SK-N-SH (cell line): ENCODE results near the gene RPP14.

Experiments used
- CTCF ChIP-seq: fragments of 200-600 bp; sonication (generic); IDR thresholded peaks from 2 replicates; pipeline ENCODE4 v1.6.1; 2017; ENCODE audit warnings: antibody characterized with exemption, mild to moderate bottlenecking, moderate library complexity
- NRF1 ChIP-seq: IDR thresholded peaks from 2 replicates; pipeline ENCODE4 v1.6.1; 2012; ENCODE audit warnings: low read depth, mild to moderate bottlenecking, low read length
- POLR2AphosphoS5 ChIP-seq: IDR thresholded peaks from 2 replicates; pipeline ENCODE4 v1.6.1; 2012; ENCODE audit warnings: low read depth, low read length
- TAF1 ChIP-seq: IDR thresholded peaks from 2 replicates; pipeline ENCODE4 v1.6.1; 2012; ENCODE audit warnings: low read depth, mild to moderate bottlenecking, low read length, moderate library complexity, borderline replicate concordance
- TEAD4 ChIP-seq: IDR thresholded peaks from 2 replicates; pipeline ENCODE4 v1.4.0; 2012; ENCODE audit warnings: mild to moderate bottlenecking, borderline replicate concordance; ENCODE audit not compliant: insufficient read depth
- ZBTB33 ChIP-seq: IDR thresholded peaks from 2 replicates; pipeline ENCODE4 v1.4.0; 2012; ENCODE audit warnings: low read depth, borderline replicate concordance

GRCh38 chr3:58342676-58343075 is 36.6 kb downstream of the RPP14 start:
- no peak for TF ChIP-seq NRF1
- TF ChIP-seq CTCF = no peak
- TF ChIP-seq ZBTB33 = no peak
- no peak for TF ChIP-seq POLR2AphosphoS5
- TF ChIP-seq TAF1 = no peak
- TF ChIP-seq TEAD4 = no peak
